Endodermal cell (in vitro differentiated cells): ENCODE results near the gene NEUROD1. TPM values are rescaled to one million over a fixed set of nuclear protein-coding genes. Genes with fewer than 3 reads are reported as not detected.

ENCODE experiments used
- DNase-seq: peaks from one replicate; pipeline ENCODE4 v3.0.0-alpha.2; 2017
- H3K27ac ChIP-seq: 2 replicates; pipeline ENCODE4 v1.5.1; 2013; ENCODE audit warnings: mild to moderate bottlenecking, low read depth, low read length, moderate library complexity
- H3K27me3 ChIP-seq: 2 replicates; pipeline ENCODE4 v1.6.1; 2013; ENCODE audit warnings: mild to moderate bottlenecking, low read length, moderate library complexity; ENCODE audit not compliant: insufficient read depth, control insufficient read depth, poor library complexity, severe bottlenecking
- H3K36me3 ChIP-seq: 2 replicates; pipeline ENCODE4 v1.7.0; 2013; ENCODE audit warnings: mild to moderate bottlenecking, low read length, moderate library complexity; ENCODE audit not compliant: control insufficient read depth, insufficient read depth
- H3K4me1 ChIP-seq: one replicate; pipeline ENCODE4 v1.7.0; 2013; ENCODE audit warnings: low read length; ENCODE audit not compliant: control insufficient read depth, insufficient read depth
- H3K4me3 ChIP-seq: 2 replicates; pipeline ENCODE4 v1.5.1; 2013; ENCODE audit warnings: mild to moderate bottlenecking, low read length, moderate library complexity
- H3K9ac ChIP-seq: 2 replicates; pipeline ENCODE4 v1.6.1; 2013; ENCODE audit warnings: mild to moderate bottlenecking, low read length, moderate library complexity; ENCODE audit not compliant: poor library complexity, severe bottlenecking; ENCODE audit errors: extremely low read depth
- H3K9me3 ChIP-seq: 2 replicates; pipeline ENCODE4 v1.6.1; 2013; ENCODE audit warnings: mild to moderate bottlenecking, low read length, moderate library complexity; ENCODE audit not compliant: control insufficient read depth
- H3K27ac Mint-ChIP-seq: 2 replicates; pipeline ENCODE4 v1.8.0; 2020; ENCODE audit warnings: mixed read lengths
- H3K27me3 Mint-ChIP-seq: 2 replicates; pipeline ENCODE4 v1.8.0; 2021; ENCODE audit warnings: mild to moderate bottlenecking, mixed read lengths; ENCODE audit not compliant: insufficient read depth
- H3K36me3 Mint-ChIP-seq: 2 replicates; pipeline ENCODE4 v1.8.0; 2020; ENCODE audit warnings: low read depth, mixed read lengths
- H3K4me1 Mint-ChIP-seq: 2 replicates; pipeline ENCODE4 v1.8.0; 2020; ENCODE audit warnings: mixed read lengths
- H3K4me3 Mint-ChIP-seq: 2 replicates; pipeline ENCODE4 v1.8.0; 2020; ENCODE audit warnings: mild to moderate bottlenecking, moderate library complexity, mixed read lengths
- H3K9me3 Mint-ChIP-seq: 2 replicates; pipeline ENCODE4 v1.8.0; 2020; ENCODE audit warnings: mild to moderate bottlenecking, mixed read lengths
- CTCF ChIP-seq: fragments of 200-600 bp; sonication (generic); conservative IDR thresholded peaks from 2 replicates; pipeline ENCODE4 v1.5.0; 2021; ENCODE audit warnings: antibody characterized with exemption, mild to moderate bottlenecking
- WGBS, 2 experiments: methylation state at CpG; one replicate each; pipeline versions ENCODE4 v1.1.5 to v1.1.7; 2013; ENCODE audit warnings: missing lambda C conversion rate in 2 of 2, mixed read lengths in 1 of 2; ENCODE audit not compliant: insufficient coverage in 1 of 2, insufficient read length in 1 of 2; 5-methylcytosine and 5-hydroxymethylcytosine counted together
- total RNA-seq, 2 donors: library from RNA; stranded (reverse); fragmentation: NEBNext Ultra II Directional in 1 of 2; extraction: Animal tissue kit (Norgen Biotek cat#: 25700) in 1 of 2; gene quantifications; 2 replicates in 1 of 2; 3 replicates in 1 of 2; pipeline ENCODE4 v1.2.1, GENCODE V29; 2021

Gene NEUROD1
- total RNA-seq, 2 donors from 2014 or later, result not detected

- peaks cover 14% of the 10 kb centered on the region for H3K4me1 Mint-ChIP-seq
- Histone ChIP-seq H3K4me1 (no peaks in the 10 kb centered on the region), H3K27me3 (peaks cover 100% of the 10 kb centered on the region), H3K27ac (no peak overlapping the region), H3K9ac (no peak overlapping the region), H3K36me3 (no peaks in the 10 kb centered on the region), H3K9me3 (peaks cover 6% of the 10 kb centered on the region), H3K4me3 (no peak overlapping the region)
- peak overlapping the region; percentile 40 for H3K4me3 Mint-ChIP-seq
- DNase-seq, result peak; percentile 45
- no peaks in the 10 kb centered on the region for H3K36me3 Mint-ChIP-seq
- H3K27ac Mint-ChIP-seq, result no peak overlapping the region
- peaks cover 4% of the 10 kb centered on the region for H3K9me3 Mint-ChIP-seq
- H3K27me3 Mint-ChIP-seq, result peaks cover 98% of the 10 kb centered on the region
- TF ChIP-seq CTCF, result no peak
- 2% methylated on average over 15 to 42 of the region's 42 CpGs for WGBS, 2 experiments
Observed at GRCh38 chr2:181682795-181683517, 2.6 kb upstream of the NEUROD1 start.

- H3K27ac Mint-ChIP-seq, result no peak overlapping the region
- Histone ChIP-seq H3K27ac (no peak overlapping the region), H3K27me3 (peaks cover 100% of the 10 kb centered on the region), H3K4me3 (no peak overlapping the region), H3K9ac (no peak overlapping the region), H3K36me3 (no peaks in the 10 kb centered on the region), H3K4me1 (no peaks in the 10 kb centered on the region), H3K9me3 (peaks cover 6% of the 10 kb centered on the region)
- peaks cover 15% of the 10 kb centered on the region for H3K4me1 Mint-ChIP-seq
- TF ChIP-seq CTCF, result no peak
- peak; percentile 44 for DNase-seq
- H3K9me3 Mint-ChIP-seq, result peaks cover 6% of the 10 kb centered on the region
- WGBS, 2 experiments, result 14 to 16% methylated on average over 18 to 24 of the region's 24 CpGs
- H3K4me3 Mint-ChIP-seq, result peak overlapping the region; percentile 40
- H3K36me3 Mint-ChIP-seq, result no peaks in the 10 kb centered on the region
- H3K27me3 Mint-ChIP-seq, result peaks cover 97% of the 10 kb centered on the region
Observed at GRCh38 chr2:181682026-181682789, 1.9 kb upstream of the NEUROD1 start.

GRCh38 chr2:181680937-181681811 lies 857 bp upstream of the NEUROD1 start:
- WGBS, 2 experiments, result 4 to 10% methylated on average over 19 to 38 of the region's 38 CpGs
- Histone ChIP-seq H3K4me1 (no peaks in the 10 kb centered on the region), H3K27me3 (peaks cover 100% of the 10 kb centered on the region), H3K36me3 (no peaks in the 10 kb centered on the region), H3K27ac (no peak overlapping the region), H3K9me3 (peaks cover 6% of the 10 kb centered on the region), H3K4me3 (peak overlapping the region; percentile 46), H3K9ac (no peak overlapping the region)
- peaks cover 6% of the 10 kb centered on the region for H3K9me3 Mint-ChIP-seq
- no peak for TF ChIP-seq CTCF
- H3K27me3 Mint-ChIP-seq, result peaks cover 94% of the 10 kb centered on the region
- H3K36me3 Mint-ChIP-seq, result no peaks in the 10 kb centered on the region
- no peak overlapping the region for H3K27ac Mint-ChIP-seq
- peaks cover 15% of the 10 kb centered on the region for H3K4me1 Mint-ChIP-seq
- peak; percentile 57 for DNase-seq
- H3K4me3 Mint-ChIP-seq, result peak overlapping the region; percentile 27
